HG03439 (cell line): ENCODE results near the gene STOM.
A peak's percentile ranks its signal among the peaks of the same experiment; 100 is the strongest.

Experiments
- ATAC-seq: cut with Tn5 transposase; IDR thresholded peaks from one replicate; pipeline ENCODE4 v1.9.1; 2021; ENCODE audit warnings: mild to moderate bottlenecking, moderate library complexity; ENCODE audit not compliant: unreplicated experiment

Gene STOM

DNA sequence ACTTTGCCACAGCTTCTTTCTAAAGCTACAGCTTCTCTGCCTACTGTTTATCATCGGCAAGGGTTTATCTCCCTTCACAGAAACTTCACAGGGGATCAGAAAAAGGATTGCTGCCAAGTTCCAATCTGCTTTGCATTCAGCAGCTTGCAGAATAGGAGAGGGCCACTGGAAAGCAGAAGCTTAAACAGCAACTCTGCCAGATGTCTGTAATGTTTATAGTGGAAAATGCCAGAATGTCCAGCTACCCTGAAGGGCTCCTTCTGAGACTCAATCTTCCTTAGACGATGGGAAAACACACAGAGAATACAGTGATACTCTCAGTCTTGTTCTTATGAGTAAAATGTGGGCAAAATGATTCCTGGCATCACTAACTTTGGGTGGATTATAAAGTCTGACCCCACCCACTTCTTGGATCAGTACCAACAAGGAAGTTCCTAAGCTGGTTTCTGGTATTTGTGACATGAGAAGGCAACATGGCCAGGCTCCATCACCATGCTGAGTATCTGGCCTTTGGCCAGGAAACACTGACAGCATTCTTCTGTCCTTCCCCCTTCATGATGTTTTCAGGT is 19.0 kb downstream of the STOM start:
- no peak for ATAC-seq

DNA sequence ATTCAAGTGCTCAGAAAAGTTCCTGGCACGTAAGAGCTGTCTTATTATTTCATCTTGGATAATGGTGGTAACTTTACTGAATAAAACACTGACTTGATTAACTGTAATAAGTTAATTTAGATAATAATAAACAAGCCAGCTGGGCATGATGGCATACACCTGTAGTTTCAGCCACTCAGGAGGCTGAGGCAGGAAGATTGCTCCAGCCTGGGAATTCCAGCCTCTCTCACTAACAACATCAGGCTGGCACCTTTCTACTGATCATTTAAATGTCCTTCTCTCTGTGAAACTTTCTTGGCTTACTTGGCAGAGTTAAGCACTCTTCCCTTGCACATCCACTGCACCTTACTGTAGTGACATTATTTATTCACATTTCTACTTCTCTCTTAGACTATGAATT is 20.0 kb downstream of the STOM start:
- no peak for ATAC-seq

DNA sequence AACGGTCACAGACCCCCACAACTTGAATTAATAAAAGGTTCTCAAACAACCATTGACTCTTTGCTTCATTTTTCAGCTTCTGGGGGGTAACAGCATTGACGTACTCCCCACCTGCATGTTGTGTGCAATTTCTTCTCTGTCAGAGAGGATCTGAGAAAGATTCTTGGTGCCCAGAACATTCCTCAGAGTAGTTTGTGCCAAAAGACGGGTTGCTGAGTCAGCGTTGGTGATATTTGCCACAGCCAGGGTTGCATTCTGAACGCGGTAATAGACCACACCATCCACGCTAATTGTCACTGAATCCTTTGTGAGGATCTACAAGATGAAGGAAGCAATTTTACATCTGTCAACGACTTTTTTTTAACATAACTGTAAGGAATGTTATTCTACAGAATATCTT is 21.0 kb downstream of the STOM start:
- ATAC-seq, result no peak

DNA sequence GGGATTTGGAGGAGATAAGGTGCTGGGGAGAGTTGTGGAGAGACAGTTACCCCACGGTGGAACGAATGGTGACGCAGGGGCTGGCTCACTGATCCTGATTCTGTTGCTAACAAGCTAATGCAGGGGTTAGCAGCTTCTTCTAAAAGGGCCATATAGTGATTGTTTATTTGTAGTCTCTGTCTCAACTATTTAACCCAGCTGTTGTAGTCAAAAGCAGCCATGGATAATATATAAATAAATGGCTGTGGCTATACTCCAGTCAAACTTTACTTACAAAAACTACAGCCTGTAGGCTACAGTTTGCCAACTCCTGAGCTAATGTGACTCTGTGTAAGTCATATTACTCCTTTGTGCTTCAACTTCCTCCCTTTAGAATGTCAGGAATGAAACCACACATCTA is 21.8 kb downstream of the STOM start:
- ATAC-seq, result no peak

DNA sequence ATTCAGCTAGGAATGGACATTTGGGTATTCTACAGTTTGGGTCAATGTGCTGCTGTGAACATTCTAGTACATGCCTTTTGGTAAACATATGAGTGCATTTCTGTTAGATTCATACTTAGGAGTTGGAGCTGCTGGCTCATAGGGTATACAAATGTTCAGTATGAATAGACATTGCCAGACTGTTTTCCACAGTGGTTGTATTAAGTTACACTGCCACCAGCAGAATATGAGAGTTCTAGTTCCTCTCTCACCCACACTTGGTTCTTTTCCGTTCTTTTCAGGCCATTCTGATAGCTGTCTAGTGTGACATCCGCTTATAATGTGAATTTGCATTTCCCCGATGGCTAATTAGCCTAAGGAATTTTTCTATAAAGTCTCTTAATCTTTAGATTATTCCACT is 25.0 kb downstream of the STOM start:
- ATAC-seq, result no peak

DNA sequence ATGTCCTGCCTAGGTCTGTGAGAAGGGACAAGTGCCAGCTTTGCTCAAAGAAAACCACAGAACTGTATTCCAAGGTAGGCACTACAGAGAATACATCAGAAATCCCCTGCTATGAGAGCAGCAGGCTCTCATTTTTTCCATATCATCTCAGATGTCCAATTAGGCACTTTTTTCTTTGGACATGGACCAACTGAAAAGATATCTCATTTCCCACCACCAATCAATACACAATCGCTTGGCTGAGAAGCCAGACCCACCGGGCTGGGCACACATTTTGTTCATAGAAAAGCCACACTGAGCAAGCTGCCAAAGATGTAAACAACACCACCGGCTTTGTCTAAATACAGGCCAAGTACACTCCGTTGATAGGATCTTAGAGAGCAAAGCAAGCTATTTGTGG is 25.9 kb downstream of the STOM start:
- ATAC-seq, result no peak

DNA sequence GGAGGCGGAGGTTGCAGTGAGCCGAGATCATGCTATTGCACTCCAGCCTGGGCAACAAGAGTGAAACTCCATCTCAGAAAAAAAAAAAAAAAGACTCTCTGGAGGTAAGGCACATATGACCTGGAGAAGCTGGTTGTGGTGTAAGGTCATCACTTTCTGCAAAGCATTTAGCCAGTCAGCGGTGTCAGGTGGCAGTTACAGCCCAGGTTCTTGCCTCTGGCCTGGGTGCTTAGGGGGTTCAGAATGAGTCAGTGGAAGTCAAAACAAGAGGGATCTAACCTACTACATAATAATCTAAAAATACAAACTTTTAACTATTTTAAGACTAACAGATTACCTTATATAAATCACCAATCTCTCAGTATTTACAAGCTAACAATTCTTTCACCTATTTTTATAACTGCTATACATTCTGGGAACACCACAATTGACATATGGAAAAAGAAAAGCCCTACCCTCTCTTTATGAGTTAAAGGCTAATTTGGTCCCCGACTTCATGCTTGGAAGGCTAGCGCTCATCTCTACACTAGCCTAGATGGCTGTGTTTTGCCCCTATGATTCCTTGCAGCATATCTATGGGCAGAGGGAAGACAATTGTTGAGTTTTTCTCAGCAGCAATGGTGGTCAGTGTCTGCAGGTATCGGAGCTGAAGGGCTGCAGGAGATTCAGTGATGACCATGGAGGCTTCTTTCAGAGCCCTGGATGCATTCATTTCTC is 29.2 kb downstream of the STOM start:
- ATAC-seq, result peak; percentile 90

DNA sequence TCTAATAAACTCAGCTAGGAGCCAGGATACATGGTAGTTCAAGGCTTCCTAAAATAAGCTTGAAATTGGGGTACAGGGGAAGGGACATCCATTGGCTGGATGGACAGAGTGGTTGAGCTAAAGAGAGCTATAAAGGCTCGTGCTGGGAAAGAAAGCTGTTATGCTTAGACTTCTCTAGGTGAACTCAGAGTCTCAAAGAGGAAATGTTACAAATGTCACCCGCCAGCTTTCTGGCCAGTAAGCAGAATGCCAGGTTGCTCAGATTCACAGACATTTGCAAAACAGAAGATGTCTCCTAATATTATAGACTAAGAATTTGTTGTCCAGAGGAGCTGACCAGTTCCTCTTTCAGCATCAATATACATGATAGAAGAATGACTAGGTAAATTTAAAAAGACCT is 30.6 kb downstream of the STOM start:
- no peak for ATAC-seq

DNA sequence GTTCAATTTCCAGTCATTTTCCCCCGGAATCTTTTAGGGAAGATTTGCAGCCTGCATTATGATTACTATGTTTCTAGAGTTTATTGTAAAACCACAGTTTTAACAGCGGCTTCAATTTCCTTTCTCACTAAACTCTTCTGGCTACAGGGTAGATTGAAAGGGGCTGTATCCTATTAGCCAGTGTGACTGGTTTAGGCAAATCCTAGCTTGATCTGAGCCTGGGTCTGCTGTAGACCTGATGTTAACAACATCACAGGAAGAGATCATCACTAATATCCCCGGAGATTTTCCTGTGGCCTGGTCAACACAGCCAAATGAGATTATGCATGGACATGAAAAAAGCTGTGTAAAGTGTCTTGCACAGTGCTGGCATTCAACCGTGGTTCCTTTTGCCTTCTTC is 33.4 kb downstream of the STOM start:
- ATAC-seq, result no peak

DNA sequence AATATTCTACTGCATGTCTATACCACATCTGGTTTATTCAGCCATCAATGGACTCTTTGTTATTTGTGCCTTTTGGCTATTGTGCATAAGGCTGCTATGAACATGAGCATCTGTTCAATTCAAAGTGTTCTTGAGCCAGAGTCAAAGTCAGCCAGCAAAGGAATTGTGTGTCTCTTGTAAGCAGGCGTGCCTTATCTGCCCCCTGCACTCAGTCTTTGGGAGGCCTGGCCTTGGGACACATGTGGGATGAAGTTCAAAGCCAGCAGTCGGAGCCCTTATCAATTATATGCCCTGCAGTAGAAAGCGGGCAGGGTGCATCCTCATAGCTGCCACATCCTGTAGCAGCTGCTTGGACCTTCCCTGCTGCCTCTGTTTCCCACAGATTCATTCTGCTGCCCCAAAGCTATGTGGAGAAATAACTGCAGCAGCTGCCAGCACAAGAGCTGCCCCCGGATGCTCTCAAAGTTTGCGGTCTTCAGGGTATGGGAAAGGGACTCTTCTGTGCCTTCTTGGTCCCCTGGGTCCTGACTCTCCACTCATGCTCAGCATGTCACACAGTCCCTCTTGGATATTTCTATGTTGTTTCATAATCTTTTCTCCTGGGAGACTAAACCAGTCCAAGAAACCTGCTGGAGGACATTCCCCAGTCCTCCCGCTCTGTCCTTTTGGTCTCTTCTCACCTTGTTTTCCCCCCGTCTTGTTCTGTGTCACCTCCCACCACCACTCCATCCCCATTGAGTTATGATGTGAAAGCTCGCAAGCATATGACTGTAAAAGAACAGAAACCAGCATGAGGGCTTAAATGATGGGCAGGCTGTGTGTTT is 35.9 kb downstream of the STOM start:
- no peak for ATAC-seq

DNA sequence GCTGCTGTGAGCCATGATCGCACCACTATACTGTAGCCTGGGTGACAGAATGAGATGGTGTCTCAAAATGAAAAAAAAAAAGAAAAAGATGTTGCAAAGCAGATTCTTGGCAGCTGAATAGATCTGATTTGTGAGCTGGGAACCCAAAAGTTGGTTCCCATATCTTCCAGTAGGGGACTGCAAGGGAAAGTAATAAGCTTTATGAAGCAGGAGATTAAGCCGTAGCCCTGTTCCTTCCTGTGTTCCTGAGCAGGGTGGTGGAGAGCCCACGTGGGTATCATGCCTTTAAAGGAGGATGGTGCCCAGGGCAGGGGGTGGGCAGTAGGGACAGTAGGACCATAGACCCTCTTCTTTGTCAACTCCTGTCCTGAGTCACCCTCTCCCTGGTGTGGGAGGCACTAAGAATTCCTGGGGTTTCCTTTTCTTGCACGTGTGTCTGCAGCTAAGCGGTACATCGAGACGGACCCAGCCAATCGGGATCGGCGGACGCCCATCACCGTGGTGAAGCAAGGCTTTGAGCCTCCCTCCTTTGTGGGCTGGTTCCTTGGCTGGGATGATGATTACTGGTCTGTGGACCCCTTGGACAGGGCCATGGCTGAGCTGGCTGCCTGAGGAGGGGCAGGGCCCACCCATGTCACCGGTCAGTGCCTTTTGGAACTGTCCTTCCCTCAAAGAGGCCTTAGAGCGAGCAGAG is 37.9 kb downstream of the STOM start:
- ATAC-seq, result no peak

DNA sequence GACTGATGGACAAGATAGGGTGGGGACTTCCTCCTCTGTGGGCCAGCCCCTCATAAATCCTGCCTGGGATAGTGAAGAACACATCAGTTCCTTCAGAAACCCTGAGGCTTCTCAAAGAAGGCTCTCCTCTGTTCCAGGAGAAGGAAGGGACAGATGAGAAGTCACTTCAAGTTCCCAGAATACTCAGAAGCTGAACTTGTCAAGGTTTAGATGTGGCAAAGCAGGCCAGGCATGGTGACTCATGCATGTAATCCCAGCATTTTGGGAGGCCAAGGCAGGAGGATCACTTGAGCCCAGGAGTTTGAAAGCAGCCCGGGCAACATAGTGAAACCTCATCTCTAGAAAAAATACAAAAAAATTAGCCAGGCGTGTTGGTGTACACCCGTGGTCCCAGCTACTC is 38.5 kb downstream of the STOM start:
- ATAC-seq, result no peak

DNA sequence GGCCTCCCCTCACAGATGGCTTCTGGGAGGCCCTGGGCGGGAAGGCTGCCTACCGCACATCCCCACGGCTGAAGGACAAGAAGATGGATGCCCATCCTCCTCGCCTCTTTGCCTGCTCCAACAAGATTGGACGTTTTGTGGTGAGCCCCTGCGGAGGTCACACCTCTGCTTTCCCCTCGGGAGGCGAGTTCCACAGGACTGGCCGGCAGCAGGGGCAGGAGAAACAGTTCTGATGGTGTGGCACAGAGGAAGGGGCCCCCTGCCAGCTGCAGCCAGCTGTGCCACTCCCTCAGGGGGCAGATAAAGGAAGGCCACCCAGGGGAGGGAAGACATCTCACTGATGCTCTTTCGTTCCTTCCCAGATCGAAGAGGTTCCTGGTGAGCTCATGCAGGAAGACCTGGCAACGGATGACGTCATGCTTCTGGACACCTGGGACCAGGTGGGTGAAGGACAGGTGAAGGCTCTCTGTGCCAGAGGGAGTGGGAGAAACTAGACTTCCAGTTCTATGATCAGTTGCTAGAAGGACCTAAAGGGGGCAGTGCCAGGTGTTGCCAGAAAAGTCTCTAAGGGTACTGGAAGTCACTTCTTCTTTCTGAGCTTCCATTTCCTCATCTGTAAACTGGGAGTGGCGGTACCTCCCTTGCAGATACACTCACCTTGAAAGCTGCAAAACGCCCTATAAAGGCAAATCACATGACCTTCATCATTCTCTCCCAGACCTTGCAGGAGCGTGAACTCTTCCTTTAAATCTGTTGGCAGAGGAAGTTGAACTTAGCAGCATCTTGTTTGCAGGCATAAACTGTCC is 41.0 kb downstream of the STOM start:
- ATAC-seq, result no peak

DNA sequence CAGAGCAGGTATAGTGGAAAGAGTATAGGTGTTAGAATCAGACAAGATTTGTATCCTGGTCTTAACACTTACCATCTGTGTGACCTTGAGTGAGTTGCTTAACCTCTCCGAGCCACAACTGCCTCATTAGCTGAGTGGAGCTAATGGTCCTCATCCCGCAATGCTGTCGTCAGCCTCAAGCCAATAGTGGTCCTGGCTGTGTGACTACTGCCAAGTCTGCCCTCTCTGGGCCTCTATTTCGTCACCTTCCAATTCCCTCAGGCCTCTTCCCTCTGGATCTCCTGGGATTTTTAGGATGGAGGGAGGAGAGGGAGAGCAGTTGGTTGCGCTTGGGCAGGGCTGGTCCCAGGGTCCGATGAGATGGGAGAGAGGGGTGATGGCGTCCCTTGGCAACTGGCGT is 41.6 kb downstream of the STOM start:
- ATAC-seq, result no peak

DNA sequence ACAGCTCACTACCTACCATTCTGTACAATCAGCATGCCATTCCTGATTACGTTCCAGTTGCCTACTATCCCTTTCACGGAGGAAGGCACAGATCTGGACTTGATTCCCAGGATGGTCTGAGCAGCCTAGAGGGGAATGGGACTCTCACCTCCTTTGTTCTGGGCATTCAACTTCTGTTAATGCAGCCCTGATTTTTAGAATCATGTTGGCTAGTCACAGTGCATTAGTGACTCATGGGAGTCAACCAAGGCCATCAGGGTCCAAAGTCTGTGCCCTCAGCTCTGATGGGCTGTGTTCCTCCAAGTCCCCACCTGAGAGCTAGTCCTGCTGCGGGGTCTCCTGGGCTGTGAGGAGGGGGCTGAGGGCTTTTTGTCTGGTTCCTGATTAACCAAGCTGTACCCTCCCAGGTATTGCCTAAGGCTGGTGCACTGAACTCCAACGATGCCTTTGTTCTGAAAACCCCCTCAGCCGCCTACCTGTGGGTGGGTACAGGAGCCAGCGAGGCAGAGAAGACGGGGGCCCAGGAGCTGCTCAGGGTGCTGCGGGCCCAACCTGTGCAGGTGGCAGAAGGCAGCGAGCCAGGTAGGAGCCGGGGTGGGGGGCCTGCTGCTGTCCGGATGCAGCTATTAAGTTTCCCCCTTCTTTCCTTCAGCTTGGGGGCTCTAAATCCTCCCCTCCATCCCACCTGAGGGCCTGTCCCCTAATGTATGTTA is 43.0 kb downstream of the STOM start:
- ATAC-seq, result no peak

DNA sequence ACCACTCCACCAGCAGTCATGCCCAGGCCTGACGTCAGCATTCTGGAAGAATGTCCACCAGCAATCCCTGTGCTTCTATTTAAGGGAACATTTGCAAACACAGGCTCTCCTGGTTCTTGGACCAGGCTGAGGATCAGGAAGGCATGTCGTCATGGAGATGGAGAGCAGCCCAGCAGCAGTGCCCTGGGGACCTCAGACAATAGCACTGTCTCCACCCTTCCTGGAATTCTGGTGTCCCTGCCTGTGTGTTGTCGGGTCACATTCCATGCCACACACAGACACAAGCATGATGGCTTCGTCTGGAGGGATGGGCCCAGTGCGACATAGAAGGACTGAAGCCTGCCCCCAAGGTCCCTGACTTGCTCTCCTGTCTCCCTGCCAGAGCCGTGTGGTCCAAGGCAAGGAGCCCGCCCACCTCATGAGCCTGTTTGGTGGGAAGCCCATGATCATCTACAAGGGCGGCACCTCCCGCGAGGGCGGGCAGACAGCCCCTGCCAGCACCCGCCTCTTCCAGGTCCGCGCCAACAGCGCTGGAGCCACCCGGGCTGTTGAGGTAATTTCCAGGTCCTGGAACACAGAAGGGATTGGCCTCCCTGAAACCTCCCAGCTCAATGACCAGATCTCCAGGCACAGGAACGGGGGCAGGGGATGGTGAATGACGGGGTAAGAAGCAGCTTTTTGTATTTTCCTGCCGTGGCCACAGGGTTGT is 43.8 kb downstream of the STOM start:
- no peak for ATAC-seq

DNA sequence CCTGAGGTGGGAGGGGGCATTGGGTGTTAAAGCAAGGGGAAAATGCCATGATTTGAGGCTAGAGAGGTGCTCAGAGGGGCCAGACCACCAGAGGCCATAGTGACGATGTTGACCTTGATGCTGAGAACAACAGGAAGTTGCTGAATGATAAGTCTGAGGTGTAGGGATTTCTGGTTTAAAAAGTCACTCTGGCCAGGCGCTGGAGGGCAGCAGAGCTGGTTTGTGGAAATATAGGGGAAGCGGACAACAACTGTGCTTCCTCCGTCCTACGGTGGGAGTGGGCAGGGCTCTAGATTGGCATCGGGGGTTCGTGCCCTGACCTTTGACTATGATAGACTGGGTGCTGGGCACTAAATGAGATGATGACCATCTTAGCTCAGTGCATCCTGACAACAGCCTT is 44.7 kb downstream of the STOM start:
- ATAC-seq, result no peak

DNA sequence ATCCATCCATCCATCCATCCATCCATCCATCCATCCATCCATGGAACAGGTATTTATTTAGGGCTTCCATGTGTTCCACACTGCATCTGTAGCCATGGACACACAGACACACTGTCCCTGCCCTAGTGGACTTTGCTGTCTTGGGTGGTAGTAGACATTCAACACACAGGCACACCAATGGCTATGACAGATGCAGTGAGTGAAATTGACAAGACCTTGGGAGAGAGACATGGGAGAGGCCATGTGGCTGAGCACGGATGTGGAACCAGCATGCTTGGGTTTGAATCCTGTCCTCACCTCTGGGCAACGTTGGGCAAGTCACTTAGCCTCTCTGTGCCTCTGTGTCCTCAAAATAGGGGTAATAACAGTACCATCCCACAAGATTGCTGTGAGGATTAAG is 45.3 kb downstream of the STOM start:
- no peak for ATAC-seq

DNA sequence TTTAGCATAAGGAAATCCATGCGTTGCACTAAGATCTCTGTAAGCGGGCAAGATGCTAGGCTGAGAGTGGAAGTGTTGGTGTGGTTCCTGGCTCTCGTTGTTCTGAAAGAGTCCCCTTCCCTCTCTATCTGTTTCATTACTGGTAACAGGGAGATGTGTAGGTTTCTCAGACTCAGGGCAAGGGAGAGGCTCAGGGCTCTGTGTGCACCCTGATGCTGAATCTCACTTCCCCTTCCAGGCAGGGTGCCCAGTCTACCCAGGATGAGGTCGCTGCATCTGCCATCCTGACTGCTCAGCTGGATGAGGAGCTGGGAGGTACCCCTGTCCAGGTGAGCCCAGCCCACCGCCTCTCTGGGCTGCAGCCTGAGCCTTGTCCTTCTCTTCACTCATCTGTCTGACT is 45.7 kb downstream of the STOM start:
- no peak for ATAC-seq
